ENCODE data around the gene TDRD5.
"Not testable (repeated sequence)": the region's sequence is repeated elsewhere in the genome, so short reads cannot be mapped to it uniquely, and the experiment has no call there.

Gene TDRD5

GRCh38 chr1:179612361-179612760, 20.7 kb downstream of the TDRD5 start:
- no peak for DNase-seq

- DNase-seq = no peak
Observed at GRCh38 chr1:179630719-179631118, 39.1 kb downstream of the TDRD5 start.

GRCh38 chr1:179632868-179633267, 41.2 kb downstream of the TDRD5 start:
- no peak for DNase-seq

- no peak for DNase-seq
Observed at GRCh38 chr1:179637211-179637860, 45.7 kb downstream of the TDRD5 start.

- no peak for DNase-seq
Observed at GRCh38 chr1:179661018-179661417, 69.4 kb downstream of the TDRD5 start.

GRCh38 chr1:179663810-179664209, 72.2 kb downstream of the TDRD5 start:
- no peak for DNase-seq

GRCh38 chr1:179677882-179678281, 86.2 kb downstream of the TDRD5 start:
- DNase-seq = no peak

GRCh38 chr1:179694530-179694929, 102.9 kb downstream of the TDRD5 start:
- not testable (repeated sequence) for DNase-seq

- no peak for DNase-seq
Observed at GRCh38 chr1:179702946-179703539, 111.4 kb downstream of the TDRD5 start.

- DNase-seq = peak; percentile 48
Observed at GRCh38 chr1:179706339-179706941, 114.8 kb downstream of the TDRD5 start.

- no peak for DNase-seq
Observed at GRCh38 chr1:179707406-179707805, 115.8 kb downstream of the TDRD5 start.

- DNase-seq = no peak
Observed at GRCh38 chr1:179708434-179709195, 117.0 kb downstream of the TDRD5 start.

- DNase-seq = peak; percentile 55
Observed at GRCh38 chr1:179709841-179710329, 118.3 kb downstream of the TDRD5 start.

- DNase-seq = no peak
Observed at GRCh38 chr1:179714159-179714558, 122.5 kb downstream of the TDRD5 start.

- no peak for DNase-seq
Observed at GRCh38 chr1:179714623-179715022, 123.0 kb downstream of the TDRD5 start.

- no peak for DNase-seq
Observed at GRCh38 chr1:179719272-179719671, 127.6 kb downstream of the TDRD5 start.

GRCh38 chr1:179728271-179728670, 136.6 kb downstream of the TDRD5 start:
- DNase-seq = no peak

- DNase-seq = no peak
Observed at GRCh38 chr1:179729881-179730280, 138.2 kb downstream of the TDRD5 start.

GRCh38 chr1:179731643-179732042, 140.0 kb downstream of the TDRD5 start:
- DNase-seq = no peak

Measured in CD4-positive, alpha-beta T cell treated with Interferon gamma for 1 hour (primary cell).